ENCODE measurements around the gene KCNJ6.

DNA sequence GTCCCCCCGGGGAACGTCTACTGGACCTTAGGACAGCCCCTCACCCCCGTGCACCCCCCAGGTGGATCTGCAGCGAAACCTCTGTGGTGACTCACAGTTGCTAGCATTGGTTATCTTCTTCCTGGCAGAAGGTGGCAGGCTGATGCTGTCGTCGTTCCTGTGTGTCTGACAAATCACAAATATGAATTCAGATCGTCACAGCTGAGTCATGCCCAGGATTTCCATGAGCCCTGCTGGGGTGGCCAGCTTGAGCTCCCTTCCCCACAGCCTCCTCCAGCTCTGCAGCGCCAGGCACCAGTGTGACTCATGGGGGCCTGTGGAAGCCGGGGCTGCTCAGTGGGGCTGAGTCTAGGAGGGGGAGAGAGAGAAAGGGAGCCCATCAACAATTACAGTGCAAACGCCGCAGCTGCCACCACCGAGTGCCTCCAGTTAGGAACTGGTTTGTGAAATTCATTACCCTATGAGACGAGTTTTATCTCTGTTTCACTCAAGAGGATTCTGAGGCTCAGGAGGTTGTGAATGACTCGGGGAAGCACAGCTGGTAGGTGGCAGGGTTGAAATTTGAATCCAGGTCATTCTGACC lies 351.8 kb downstream of the KCNJ6 start:
- TF ChIP-seq, protein P1, sequence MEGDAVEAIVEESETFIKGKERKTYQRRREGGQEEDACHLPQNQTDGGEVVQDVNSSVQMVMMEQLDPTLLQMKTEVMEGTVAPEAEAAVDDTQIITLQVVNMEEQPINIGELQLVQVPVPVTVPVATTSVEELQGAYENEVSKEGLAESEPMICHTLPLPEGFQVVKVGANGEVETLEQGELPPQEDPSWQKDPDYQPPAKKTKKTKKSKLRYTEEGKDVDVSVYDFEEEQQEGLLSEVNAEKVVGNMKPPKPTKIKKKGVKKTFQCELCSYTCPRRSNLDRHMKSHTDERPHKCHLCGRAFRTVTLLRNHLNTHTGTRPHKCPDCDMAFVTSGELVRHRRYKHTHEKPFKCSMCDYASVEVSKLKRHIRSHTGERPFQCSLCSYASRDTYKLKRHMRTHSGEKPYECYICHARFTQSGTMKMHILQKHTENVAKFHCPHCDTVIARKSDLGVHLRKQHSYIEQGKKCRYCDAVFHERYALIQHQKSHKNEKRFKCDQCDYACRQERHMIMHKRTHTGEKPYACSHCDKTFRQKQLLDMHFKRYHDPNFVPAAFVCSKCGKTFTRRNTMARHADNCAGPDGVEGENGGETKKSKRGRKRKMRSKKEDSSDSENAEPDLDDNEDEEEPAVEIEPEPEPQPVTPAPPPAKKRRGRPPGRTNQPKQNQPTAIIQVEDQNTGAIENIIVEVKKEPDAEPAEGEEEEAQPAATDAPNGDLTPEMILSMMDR (IDR thresholded peaks at IDR 0.05; ENCODE audit: low read depth, low read length, missing input control), result no peak
- TF ChIP-seq JUND (IDR thresholded peaks at IDR 0.05) (peak; percentile 50 to 89), YY1 (IDR thresholded peaks at IDR 0.05) (no peak), TAF1 (conservative IDR thresholded peaks at IDR 0.05) (no peak), HNF4A (conservative IDR thresholded peaks at IDR 0.05) (no peak), EGR1 (IDR thresholded peaks at IDR 0.05; ENCODE audit: low read depth in 2 of 2) (no peak)
- TF ChIP-seq, protein P2, sequence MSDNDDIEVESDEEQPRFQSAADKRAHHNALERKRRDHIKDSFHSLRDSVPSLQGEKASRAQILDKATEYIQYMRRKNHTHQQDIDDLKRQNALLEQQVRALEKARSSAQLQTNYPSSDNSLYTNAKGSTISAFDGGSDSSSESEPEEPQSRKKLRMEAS (IDR thresholded peaks at IDR 0.05), result no peak
- TF ChIP-seq, protein P3, sequence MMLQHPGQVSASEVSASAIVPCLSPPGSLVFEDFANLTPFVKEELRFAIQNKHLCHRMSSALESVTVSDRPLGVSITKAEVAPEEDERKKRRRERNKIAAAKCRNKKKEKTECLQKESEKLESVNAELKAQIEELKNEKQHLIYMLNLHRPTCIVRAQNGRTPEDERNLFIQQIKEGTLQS (IDR thresholded peaks at IDR 0.05), result no peak

All from liver (tissue), 3 donors.